Esophagus squamous epithelium (tissue), 4 donors: ENCODE results near the gene PCDHGA7.

Experiments used
- CTCF ChIP-seq, 6 experiments: fragments of 450-650 bp in 4 of 6; fragments of 200-600 bp in 2 of 6; sonication (generic) in 2 of 6; IDR thresholded peaks; one replicate each; pipeline ENCODE4 v1.5.1; 2016 to 2019; ENCODE audit warnings: antibody characterized with exemption in 6 of 6, mild to moderate bottlenecking in 4 of 6, moderate library complexity in 4 of 6
- POLR2A ChIP-seq, 4 donors: fragments of 450-650 bp; IDR thresholded peaks; one replicate each; pipeline ENCODE4 v1.6.1; 2017; ENCODE audit warnings: antibody characterized with exemption in 4 of 4, mild to moderate bottlenecking in 4 of 4, moderate library complexity in 3 of 4

- TF ChIP-seq CTCF (IDR thresholded peaks at IDR 0.05) (no peak), POLR2A (IDR thresholded peaks at IDR 0.05) (no peak)
Measured at GRCh38 chr5:141431286-141431685, 48.7 kb downstream of the PCDHGA7 start.
